Neural progenitor cell (in vitro differentiated cells): ENCODE results near the gene HOXB4. TPM values are rescaled to one million over a fixed set of nuclear protein-coding genes. Genes with fewer than 3 reads are reported as not detected.

Experiments
- DNase-seq: peaks from one replicate; pipeline ENCODE4 v3.0.0-alpha.2; 2016; ENCODE audit warnings: low spot score
- H2AFZ ChIP-seq: fragments of 200-600 bp; sonication (generic); replicated peaks from 2 replicates; pipeline ENCODE4 v1.6.1; 2016; ENCODE audit warnings: antibody characterized with exemption
- H3F3A ChIP-seq: fragments of 200-600 bp; sonication (generic); 2 replicates; pipeline ENCODE4 v1.6.1; 2016; ENCODE audit warnings: antibody characterized with exemption, low read depth
- H3K27ac ChIP-seq: fragments of 200-600 bp; sonication (generic); 2 replicates; pipeline ENCODE4 v1.5.1; 2016; ENCODE audit warnings: mild to moderate bottlenecking
- H3K27me3 ChIP-seq: fragments of 200-600 bp; sonication (generic); 2 replicates; pipeline ENCODE4 v1.6.1; 2016; ENCODE audit warnings: mild to moderate bottlenecking, moderate library complexity
- H3K36me3 ChIP-seq: fragments of 200-600 bp; sonication (generic); 2 replicates; pipeline ENCODE4 v1.5.1; 2016
- H3K4me1 ChIP-seq: fragments of 200-600 bp; sonication (generic); 2 replicates; pipeline ENCODE4 v1.6.1; 2016; ENCODE audit warnings: mixed run types
- H3K4me2 ChIP-seq: fragments of 200-600 bp; sonication (generic); 2 replicates; pipeline ENCODE4 v1.6.1; 2016
- H3K4me3 ChIP-seq: fragments of 200-600 bp; sonication (generic); 2 replicates; pipeline ENCODE4 v1.5.1; 2016
- H3K79me2 ChIP-seq: fragments of 200-600 bp; sonication (generic); 2 replicates; pipeline ENCODE4 v1.6.1; 2016; ENCODE audit warnings: low read depth
- H3K9ac ChIP-seq: fragments of 200-600 bp; sonication (generic); 2 replicates; pipeline ENCODE4 v1.6.1; 2016
- H3K9me3 ChIP-seq: fragments of 200-600 bp; sonication (generic); 2 replicates; pipeline ENCODE4 v1.5.1; 2016; ENCODE audit warnings: low read depth
- H4K20me1 ChIP-seq: fragments of 200-600 bp; sonication (generic); 2 replicates; pipeline ENCODE4 v1.6.1; 2016; ENCODE audit warnings: low read depth
- H3K27ac Mint-ChIP-seq: 3 replicates; pipeline ENCODE4 v1.8.0; 2021; ENCODE audit warnings: mixed read lengths
- H3K27me3 Mint-ChIP-seq: 2 replicates; pipeline ENCODE4 v1.8.0; 2022; ENCODE audit warnings: low read depth, mild to moderate bottlenecking, inconsistent platforms, moderate library complexity, mixed read lengths; ENCODE audit not compliant: insufficient read depth
- H3K36me3 Mint-ChIP-seq: 3 replicates; pipeline ENCODE4 v1.8.0; 2021; ENCODE audit warnings: mixed read lengths
- H3K4me1 Mint-ChIP-seq: 3 replicates; pipeline ENCODE4 v1.8.0; 2021; ENCODE audit warnings: mixed read lengths
- H3K4me3 Mint-ChIP-seq: 3 replicates; pipeline ENCODE4 v1.8.0; 2021; ENCODE audit warnings: mild to moderate bottlenecking, moderate library complexity, mixed read lengths
- H3K9me3 Mint-ChIP-seq: 3 replicates; pipeline ENCODE4 v1.8.0; 2020; ENCODE audit warnings: mixed read lengths
- CTCF ChIP-seq: fragments of 200-600 bp; sonication (generic); IDR thresholded peaks from 2 replicates; pipeline ENCODE4 v1.5.1; 2017; ENCODE audit warnings: antibody characterized with exemption, mild to moderate bottlenecking
- EZH2 ChIP-seq: fragments of 200-600 bp; sonication (generic); IDR thresholded peaks from 2 replicates; pipeline ENCODE4 v1.6.1; 2017; ENCODE audit warnings: antibody characterized with exemption, mild to moderate bottlenecking, moderate library complexity
- EZH2phosphoT487 ChIP-seq: fragments of 200-600 bp; sonication (generic); IDR thresholded peaks from 2 replicates; pipeline ENCODE4 v1.6.1; 2017; ENCODE audit warnings: antibody characterized with exemption
- microRNA counts: library from miRNA; unstranded; fragments of <30 nt; microRNA quantifications from one replicate; lab custom pipeline; 2016
- total RNA-seq: library from RNA; depleted of rRNA; stranded (reverse); fragments of >200 nt; gene quantifications from 2 replicates; pipeline ENCODE4 v1.2.3, GENCODE V29; 2015; ENCODE audit warnings: low replicate concordance

HOXB4 gene
- total RNA-seq, 1 donor from 2014 or later, result not detected

- Histone ChIP-seq H4K20me1 (peaks cover 87% of the 10 kb centered on the region), H3F3A (peaks cover 5% of the 10 kb centered on the region), H3K27me3 (peaks cover 100% of the 10 kb centered on the region), H3K4me3 (no peak overlapping the region), H3K36me3 (no peaks in the 10 kb centered on the region), H3K79me2 (no peaks in the 10 kb centered on the region), H3K4me1 (no peaks in the 10 kb centered on the region), H2AFZ (no peak overlapping the region), H3K4me2 (peak overlapping the region; percentile 27), H3K9me3 (no peaks in the 10 kb centered on the region), H3K9ac (no peak overlapping the region), H3K27ac (no peak overlapping the region)
- Mint-ChIP-seq H3K36me3 (no peaks in the 10 kb centered on the region), H3K4me3 (no peak overlapping the region), H3K27ac (no peak overlapping the region), H3K4me1 (peaks cover 2% of the 10 kb centered on the region), H3K9me3 (peaks cover 7% of the 10 kb centered on the region), H3K27me3 (peaks cover 92% of the 10 kb centered on the region)
- TF ChIP-seq CTCF (no peak), EZH2 (peak; percentile 94), EZH2phosphoT487 (peak; percentile 96)
- peak; percentile 77 for DNase-seq
Observed at GRCh38 chr17:48526608-48527546, 51.3 kb downstream of the HOXB4 start.

MicroRNAs encoded within 50 kb of the gene (microRNA counts, 767-probe panel; counts per million panel counts)
- microRNA hsa-miR-10a-5p (lab: Ali Mortazavi, UCI), result 460 counts per million, percentile 90 among the panel's probes with 10 or more counts

Other genes starting within 250 kb of the HOXB4 start
- not detected in 2 replicates for gene SKAP1, start 148.1 kb downstream of the HOXB4 start, total RNA-seq
- not detected in 2 replicates for gene HOXB1, start 47.3 kb downstream of the HOXB4 start, total RNA-seq
- not detected in 2 replicates for gene HOXB2, start 33.2 kb downstream of the HOXB4 start, total RNA-seq
- not detected in 2 replicates for gene HOXB3, start 11.9 kb upstream of the HOXB4 start, total RNA-seq
- gene HOXB5, start 15.4 kb upstream of the HOXB4 start, total RNA-seq, result not detected in 2 replicates
- not detected in 2 replicates for gene HOXB6, start 26.6 kb upstream of the HOXB4 start, total RNA-seq
- gene HOXB7, start 32.7 kb upstream of the HOXB4 start, total RNA-seq, result not detected in 2 replicates
- not detected in 2 replicates for gene HOXB8, start 36.9 kb upstream of the HOXB4 start, total RNA-seq
- not detected in 2 replicates for gene HOXB9, start 48.0 kb upstream of the HOXB4 start, total RNA-seq
- gene PRAC1, start 144.2 kb upstream of the HOXB4 start, total RNA-seq, result not detected in 2 replicates
- gene PRAC2, start 144.8 kb upstream of the HOXB4 start, total RNA-seq, result not detected in 2 replicates
- gene HOXB13, start 150.4 kb upstream of the HOXB4 start, total RNA-seq, result not detected in 2 replicates
- gene TTLL6, start 238.9 kb upstream of the HOXB4 start, total RNA-seq, result 6.8 and 17.4 TPM in 2 replicates